Loucy (cell line): ENCODE measurements around the gene DRICH1.

Experiments
- H2AFZ ChIP-seq: fragments of 200-600 bp; sonication (generic); 2 replicates; pipeline ENCODE4 v1.6.0; 2016; ENCODE audit warnings: antibody characterized with exemption, mild to moderate bottlenecking, low read length, moderate library complexity
- H3F3A ChIP-seq: fragments of 200-600 bp; 2 replicates; pipeline ENCODE4 v1.6.0; 2016; ENCODE audit warnings: antibody characterized with exemption, low read depth, mild to moderate bottlenecking
- H3K27me3 ChIP-seq: fragments of 200-600 bp; sonication (generic); 2 replicates; pipeline ENCODE4 v1.6.1; 2014; ENCODE audit warnings: low read length, mild to moderate bottlenecking; ENCODE audit not compliant: insufficient read depth, poor library complexity, severe bottlenecking
- H3K36me3 ChIP-seq: fragments of 200-600 bp; sonication (generic); 2 replicates; pipeline ENCODE4 v1.6.1; 2016; ENCODE audit warnings: low read length; ENCODE audit not compliant: insufficient read depth
- H3K4me1 ChIP-seq: fragments of 200-600 bp; sonication (generic); 2 replicates; pipeline ENCODE4 v1.5.1; 2014; ENCODE audit warnings: low read length, mild to moderate bottlenecking; ENCODE audit not compliant: insufficient read depth, poor library complexity, severe bottlenecking
- H3K4me2 ChIP-seq: fragments of 200-600 bp; sonication (generic); 2 replicates; pipeline ENCODE4 v1.6.0; 2014; ENCODE audit warnings: antibody characterized with exemption, low read length, low read depth, mild to moderate bottlenecking; ENCODE audit not compliant: poor library complexity, severe bottlenecking
- H3K4me3 ChIP-seq: fragments of 200-600 bp; sonication (generic); 2 replicates; pipeline ENCODE4 v1.5.1; 2014; ENCODE audit warnings: low read length, mild to moderate bottlenecking, mixed read lengths; ENCODE audit not compliant: poor library complexity, severe bottlenecking
- H3K79me2 ChIP-seq: fragments of 200-600 bp; sonication (generic); 2 replicates; pipeline ENCODE4 v1.6.1; 2014; ENCODE audit warnings: low read length; ENCODE audit not compliant: insufficient read depth
- H3K9ac ChIP-seq: fragments of 200-600 bp; sonication (generic); 2 replicates; pipeline ENCODE4 v1.6.0; 2014; ENCODE audit warnings: mild to moderate bottlenecking, low read depth, low read length, moderate library complexity; ENCODE audit not compliant: poor library complexity, severe bottlenecking
- H3K9me2 ChIP-seq: fragments of 200-600 bp; sonication (generic); replicated peaks from 2 replicates; pipeline ENCODE4 v1.6.1; 2016; ENCODE audit warnings: low read depth, low read length, mixed read lengths
- H3K9me3 ChIP-seq: fragments of 200-600 bp; sonication (generic); 2 replicates; pipeline ENCODE4 v1.6.1; 2014; ENCODE audit warnings: mild to moderate bottlenecking, antibody characterized with exemption, low read length, low read depth; ENCODE audit not compliant: insufficient read depth
- H4K20me1 ChIP-seq: fragments of 200-600 bp; sonication (generic); 2 replicates; pipeline ENCODE4 v1.6.0; 2014; ENCODE audit warnings: antibody characterized with exemption, low read length, mild to moderate bottlenecking; ENCODE audit not compliant: insufficient read depth, poor library complexity, severe bottlenecking
- CTCF ChIP-seq: fragments of 200-600 bp; sonication (generic); conservative IDR thresholded peaks from 2 replicates; pipeline ENCODE4 v1.5.1; 2014; ENCODE audit warnings: mild to moderate bottlenecking, antibody characterized with exemption, low read length
- EZH2phosphoT487 ChIP-seq: fragments of 200-600 bp; IDR thresholded peaks from 2 replicates; pipeline ENCODE4 v1.6.1; 2018; ENCODE audit warnings: antibody characterized with exemption, mild to moderate bottlenecking, moderate library complexity, borderline replicate concordance

The DRICH1 gene

GRCh38 chr22:23566705-23567475 is 65.2 kb downstream of the DRICH1 start:
- peak overlapping the region; percentile 96 for H3K4me2 ChIP-seq
- TF ChIP-seq EZH2phosphoT487 (no peak), CTCF (no peak)
- no peaks in the 10 kb centered on the region for H3K9me2 ChIP-seq
- peaks cover 19% of the 10 kb centered on the region for H3F3A ChIP-seq
- H3K27me3 ChIP-seq: no peaks in the 10 kb centered on the region
- H4K20me1 ChIP-seq: peaks cover 17% of the 10 kb centered on the region
- H3K9me3 ChIP-seq: no peaks in the 10 kb centered on the region
- H3K4me1 ChIP-seq: peaks cover 31% of the 10 kb centered on the region
- H3K9ac ChIP-seq: peak overlapping the region; percentile 87
- H3K4me3 ChIP-seq: peak overlapping the region; percentile 97
- peaks cover 31% of the 10 kb centered on the region for H3K79me2 ChIP-seq
- peak overlapping the region; percentile 79; the same call in 1 of the 2 replicates for H2AFZ ChIP-seq
- peaks cover 6% of the 10 kb centered on the region; the same call in 1 of the 2 replicates for H3K36me3 ChIP-seq

- Histone ChIP-seq H3K9ac (peak overlapping the region; percentile 87), H3K4me3 (peak overlapping the region; percentile 97), H3K36me3 (no peaks in the 10 kb centered on the region), H3K4me2 (peak overlapping the region; percentile 96), H2AFZ (peak overlapping the region; percentile 79; the same call in 1 of the 2 replicates), H3K27me3 (no peaks in the 10 kb centered on the region), H3K9me2 (no peaks in the 10 kb centered on the region), H3F3A (peaks cover 13% of the 10 kb centered on the region), H3K9me3 (no peaks in the 10 kb centered on the region), H3K4me1 (peaks cover 31% of the 10 kb centered on the region), H3K79me2 (peaks cover 25% of the 10 kb centered on the region), H4K20me1 (peaks cover 11% of the 10 kb centered on the region)
- TF ChIP-seq CTCF: no peak
- TF ChIP-seq EZH2phosphoT487: no peak
Observed at GRCh38 chr22:23565915-23566704, 66.0 kb downstream of the DRICH1 start.

- H2AFZ ChIP-seq: peak overlapping the region; percentile 79; the same call in 1 of the 2 replicates
- no peak for TF ChIP-seq EZH2phosphoT487
- peak; percentile 42 for TF ChIP-seq CTCF
- H3F3A ChIP-seq: peaks cover 6% of the 10 kb centered on the region; the same call in 1 of the 2 replicates
- H3K9me3 ChIP-seq: no peaks in the 10 kb centered on the region
- H3K27me3 ChIP-seq: no peaks in the 10 kb centered on the region
- H3K4me3 ChIP-seq: peak overlapping the region; percentile 97
- H3K9me2 ChIP-seq: no peaks in the 10 kb centered on the region
- peak overlapping the region; percentile 87 for H3K9ac ChIP-seq
- H3K4me1 ChIP-seq: peaks cover 25% of the 10 kb centered on the region
- no peaks in the 10 kb centered on the region for H3K36me3 ChIP-seq
- H3K4me2 ChIP-seq: peak overlapping the region; percentile 96
- peaks cover 25% of the 10 kb centered on the region for H3K79me2 ChIP-seq
- peaks cover 11% of the 10 kb centered on the region for H4K20me1 ChIP-seq
Observed at GRCh38 chr22:23565305-23565914, 66.7 kb downstream of the DRICH1 start.
